Spinal cord (tissue), 10 donors: ENCODE data around the gene RABGEF1. TPM values are rescaled to one million over a fixed set of nuclear protein-coding genes. Genes with fewer than 3 reads are reported as not detected.
"Not testable (repeated sequence)": the region's sequence is repeated elsewhere in the genome, so short reads cannot be mapped to it uniquely, and the experiment has no call there.

Experiments used
- DNase-seq, 6 donors: peaks; one replicate each; pipeline versions ENCODE4 v3.0.0 to v3.0.0-alpha.2; 2013 to 2015; ENCODE audit warnings: low spot score in 6 of 6, low read depth in 4 of 6
- H3K27ac ChIP-seq: one replicate; pipeline ENCODE4 v1.5.1; 2013; ENCODE audit warnings: low read depth, low read length, control low read depth
- H3K27me3 ChIP-seq: one replicate; pipeline ENCODE4 v1.6.1; 2013; ENCODE audit warnings: low read length; ENCODE audit not compliant: control insufficient read depth, insufficient read depth
- H3K36me3 ChIP-seq: one replicate; pipeline ENCODE4 v1.6.1; 2013; ENCODE audit warnings: low read length; ENCODE audit not compliant: control insufficient read depth, insufficient read depth
- H3K4me1 ChIP-seq: one replicate; pipeline ENCODE4 v1.6.1; 2013; ENCODE audit warnings: low read length; ENCODE audit not compliant: control insufficient read depth, insufficient read depth
- H3K4me3 ChIP-seq: one replicate; pipeline ENCODE4 v1.5.1; 2013; ENCODE audit warnings: low read depth, low read length, control low read depth
- H3K9me3 ChIP-seq: one replicate; pipeline ENCODE4 v1.6.1; 2013; ENCODE audit warnings: low read length; ENCODE audit not compliant: control insufficient read depth, insufficient read depth
- WGBS: methylation state at CpG from one replicate; pipeline ENCODE4 v1.1.5; 2013; ENCODE audit warnings: missing lambda C conversion rate; ENCODE audit not compliant: insufficient coverage; 5-methylcytosine and 5-hydroxymethylcytosine counted together
- polyA plus RNA-seq, 2 donors: library from polyadenylated mRNA; unstranded; fragments of 120-200 nt; gene quantifications; one replicate each; pipeline ENCODE4 v1.2.1, GENCODE V29; 2013; ENCODE audit not compliant: insufficient read length in 2 of 2
- total RNA-seq, 2 donors: library from RNA; depleted of rRNA in 1 of 2; stranded (reverse); fragments of 120-200 nt in 1 of 2; fragments of >200 nt in 1 of 2; gene quantifications; one replicate each; pipeline versions ENCODE4 v1.2.3 to v1.2.4, GENCODE V29; 2013 to 2014
- donor health status: healthy.

Gene RABGEF1
- total and polyA plus RNA-seq, 4 donors = 29.6 to 42.5 (median 38.0) TPM

GRCh38 chr7:66756889-66757288, 16.4 kb downstream of the RABGEF1 start:
- Histone ChIP-seq H3K36me3 (no peaks in the 10 kb centered on the region), H3K9me3 (no peaks in the 10 kb centered on the region), H3K4me1 (no peaks in the 10 kb centered on the region), H3K27me3 (no peaks in the 10 kb centered on the region), H3K4me3 (no peak overlapping the region), H3K27ac (no peak overlapping the region)
- no peak for DNase-seq

GRCh38 chr7:66757939-66758338, 17.4 kb downstream of the RABGEF1 start:
- 81% methylated on average over 4 of the region's 6 CpGs for WGBS
- DNase-seq = no peak
- peaks cover 2% of the 10 kb centered on the region for H3K36me3 ChIP-seq
- no peaks in the 10 kb centered on the region for H3K4me1 ChIP-seq
- H3K4me3 ChIP-seq = no peak overlapping the region
- H3K9me3 ChIP-seq = no peaks in the 10 kb centered on the region
- H3K27ac ChIP-seq = no peak overlapping the region
- no peaks in the 10 kb centered on the region for H3K27me3 ChIP-seq

- peaks cover 2% of the 10 kb centered on the region for H3K36me3 ChIP-seq
- no peak for DNase-seq
- H3K27me3 ChIP-seq = no peaks in the 10 kb centered on the region
- H3K27ac ChIP-seq = no peak overlapping the region
- no peaks in the 10 kb centered on the region for H3K4me1 ChIP-seq
- H3K9me3 ChIP-seq = no peaks in the 10 kb centered on the region
- no peak overlapping the region for H3K4me3 ChIP-seq
- WGBS = 93% methylated on average over 2 of the region's 9 CpGs
Observed at GRCh38 chr7:66758950-66759628, 18.6 kb downstream of the RABGEF1 start.

- H3K9me3 ChIP-seq, H3K27me3 ChIP-seq, DNase-seq, H3K36me3 ChIP-seq, H3K4me3 ChIP-seq, H3K27ac ChIP-seq, H3K4me1 ChIP-seq: not testable (repeated sequence)
- WGBS = 83% methylated on average over 2 of the region's 3 CpGs
Observed at GRCh38 chr7:66763183-66763582, 22.6 kb downstream of the RABGEF1 start.

- WGBS = no CpG with 5 or more reads among the region's 3 CpGs
- H3K4me3 ChIP-seq, H3K27ac ChIP-seq, H3K9me3 ChIP-seq, H3K36me3 ChIP-seq, DNase-seq, H3K27me3 ChIP-seq, H3K4me1 ChIP-seq: not testable (repeated sequence)
Observed at GRCh38 chr7:66763633-66764355, 23.3 kb downstream of the RABGEF1 start.

GRCh38 chr7:66764905-66765304, 24.4 kb downstream of the RABGEF1 start:
- H3K4me1 ChIP-seq, H3K27ac ChIP-seq, H3K4me3 ChIP-seq, H3K27me3 ChIP-seq, H3K9me3 ChIP-seq, H3K36me3 ChIP-seq, DNase-seq: not testable (repeated sequence)
- WGBS = no CpG with 5 or more reads among the region's 1 CpG

- DNase-seq, H3K36me3 ChIP-seq, H3K4me1 ChIP-seq, H3K27ac ChIP-seq, H3K9me3 ChIP-seq, H3K27me3 ChIP-seq, H3K4me3 ChIP-seq: not testable (repeated sequence)
- no CpG with 5 or more reads among the region's 6 CpGs for WGBS
Observed at GRCh38 chr7:66765322-66766025, 24.9 kb downstream of the RABGEF1 start.

GRCh38 chr7:66766041-66766440, 25.5 kb downstream of the RABGEF1 start:
- no peaks in the 10 kb centered on the region for H3K9me3 ChIP-seq
- peaks cover 2% of the 10 kb centered on the region for H3K36me3 ChIP-seq
- DNase-seq = no peak
- no peaks in the 10 kb centered on the region for H3K27me3 ChIP-seq
- H3K4me1 ChIP-seq = no peaks in the 10 kb centered on the region
- no peak overlapping the region for H3K4me3 ChIP-seq
- no peak overlapping the region for H3K27ac ChIP-seq
- WGBS = no CpG with 5 or more reads among the region's 5 CpGs

GRCh38 chr7:66767486-66767885, 27.0 kb downstream of the RABGEF1 start:
- H3K36me3 ChIP-seq, H3K27me3 ChIP-seq, H3K4me3 ChIP-seq, H3K4me1 ChIP-seq, H3K9me3 ChIP-seq, H3K27ac ChIP-seq, DNase-seq: not testable (repeated sequence)
